SU-DHL-6 (cell line): ENCODE results near the gene FAM107A.
"Not testable (repeated sequence)": the region's sequence is repeated elsewhere in the genome, so short reads cannot be mapped to it uniquely, and the experiment has no call there.

Source experiments
- H2AFZ ChIP-seq: fragments of 200-600 bp; sonication (generic); 2 replicates; pipeline ENCODE4 v1.6.1; 2014; ENCODE audit warnings: low read depth, mild to moderate bottlenecking, moderate library complexity, mixed read lengths, antibody characterized with exemption, low read length; ENCODE audit not compliant: severe bottlenecking
- H3F3A ChIP-seq: fragments of 200-600 bp; shearing (Covaris generic); 2 replicates; pipeline ENCODE4 v1.6.0; 2016; ENCODE audit warnings: antibody characterized with exemption, mild to moderate bottlenecking; ENCODE audit not compliant: insufficient read depth
- H3K27ac ChIP-seq: fragments of 200-600 bp; sonication (generic); 2 replicates; pipeline ENCODE4 v1.5.1; 2016; ENCODE audit warnings: low read depth, mild to moderate bottlenecking, low read length, moderate library complexity, mixed read lengths
- H3K27me3 ChIP-seq: fragments of 200-600 bp; sonication (generic), shearing (Covaris generic); 2 replicates; pipeline ENCODE4 v1.6.0; 2014; ENCODE audit warnings: mild to moderate bottlenecking, low read length
- H3K36me3 ChIP-seq: fragments of 200-600 bp; sonication (generic); 2 replicates; pipeline ENCODE4 v1.6.1; 2014; ENCODE audit warnings: mild to moderate bottlenecking, low read length, mixed read lengths
- H3K4me2 ChIP-seq: fragments of 300-600, 200-600 bp; shearing (Covaris generic), sonication (generic); 2 replicates; pipeline ENCODE4 v1.6.0; 2014; ENCODE audit warnings: low read length, low read depth, mild to moderate bottlenecking; ENCODE audit not compliant: poor library complexity, severe bottlenecking
- H3K4me3 ChIP-seq: fragments of 200-600 bp; sonication (generic); 2 replicates; pipeline ENCODE4 v1.5.1; 2014; ENCODE audit warnings: antibody characterized with exemption, low read length, mild to moderate bottlenecking, mixed read lengths; ENCODE audit not compliant: insufficient read depth, poor library complexity, severe bottlenecking
- H3K79me2 ChIP-seq: fragments of 200-600 bp; sonication (generic); 2 replicates; pipeline ENCODE4 v1.6.1; 2014; ENCODE audit warnings: mild to moderate bottlenecking, low read length, moderate library complexity; ENCODE audit not compliant: insufficient read depth
- H3K9ac ChIP-seq: fragments of 200-600 bp; sonication (generic); 2 replicates; pipeline ENCODE4 v1.7.0; 2014; ENCODE audit warnings: mild to moderate bottlenecking, low read length
- H3K9me2 ChIP-seq: fragments of 200-600 bp; sonication (generic); replicated peaks from 2 replicates; pipeline ENCODE4 v1.6.1; 2014; ENCODE audit warnings: low read length; ENCODE audit not compliant: insufficient read depth
- H3K9me3 ChIP-seq: fragments of 200-600 bp; sonication (generic); 2 replicates; pipeline ENCODE4 v1.6.1; 2014; ENCODE audit warnings: low read length, mixed read lengths; ENCODE audit not compliant: insufficient read depth
- H4K20me1 ChIP-seq: fragments of 200-600 bp; sonication (generic); 2 replicates; pipeline ENCODE4 v1.6.1; 2014; ENCODE audit warnings: low read depth, mild to moderate bottlenecking, antibody characterized with exemption, low read length, moderate library complexity, mixed read lengths
- CTCF ChIP-seq: fragments of 200-600 bp; sonication (generic); IDR thresholded peaks from one replicate; pipeline ENCODE4 v1.5.1; 2017; ENCODE audit warnings: antibody characterized with exemption, mild to moderate bottlenecking, low read length, moderate library complexity; ENCODE audit not compliant: insufficient read depth, poor library complexity, severe bottlenecking
- EZH2phosphoT487 ChIP-seq: fragments of 200-600 bp; sonication (generic), shearing (Covaris generic); conservative IDR thresholded peaks from 2 replicates; pipeline ENCODE4 v1.6.1; 2018; ENCODE audit warnings: mild to moderate bottlenecking, antibody characterized with exemption, low read length, moderate library complexity, mixed read lengths

FAM107A gene

GRCh38 chr3:58530354-58530865 is 46.8 kb downstream of the FAM107A start:
- Histone ChIP-seq H3K27me3 (no peaks in the 10 kb centered on the region), H3K9me3 (no peaks in the 10 kb centered on the region), H3K4me3 (no peak overlapping the region), H3K9ac (no peak overlapping the region), H3K4me2 (no peak overlapping the region), H3K9me2 (no peaks in the 10 kb centered on the region), H3K36me3 (no peaks in the 10 kb centered on the region), H3K27ac (no peak overlapping the region), H3K79me2 (no peaks in the 10 kb centered on the region), H3F3A (no peaks in the 10 kb centered on the region), H4K20me1 (no peaks in the 10 kb centered on the region), H2AFZ (no peak overlapping the region)
- TF ChIP-seq EZH2phosphoT487 (no peak), CTCF (no peak)

- Histone ChIP-seq H2AFZ (no peak overlapping the region), H3K27ac (no peak overlapping the region)
These were observed 47.5 kb downstream of the FAM107A start for GRCh38 chr3:58529516-58530353.

GRCh38 chr3:58528629-58529028 is 48.6 kb downstream of the FAM107A start:
- Histone ChIP-seq H3K4me3 (no peak overlapping the region), H3K9ac (no peak overlapping the region), H3K27me3 (no peaks in the 10 kb centered on the region), H3K9me3 (no peaks in the 10 kb centered on the region), H3K27ac (no peak overlapping the region), H3K4me2 (no peak overlapping the region), H4K20me1 (no peaks in the 10 kb centered on the region), H3F3A (no peaks in the 10 kb centered on the region), H3K36me3 (no peaks in the 10 kb centered on the region), H2AFZ (no peak overlapping the region), H3K9me2 (no peaks in the 10 kb centered on the region), H3K79me2 (no peaks in the 10 kb centered on the region)
- TF ChIP-seq EZH2phosphoT487 (no peak), CTCF (no peak)

More at GRCh38 chr3:58529516-58530353, 47.5 kb downstream of the FAM107A start:
- Histone ChIP-seq H3K4me3 (no peak overlapping the region), H3F3A (no peaks in the 10 kb centered on the region), H3K79me2 (no peaks in the 10 kb centered on the region), H3K9me3 (no peaks in the 10 kb centered on the region), H4K20me1 (no peaks in the 10 kb centered on the region), H3K9ac (no peak overlapping the region), H3K27me3 (no peaks in the 10 kb centered on the region), H3K4me2 (no peak overlapping the region), H3K9me2 (no peaks in the 10 kb centered on the region), H3K36me3 (no peaks in the 10 kb centered on the region)
- TF ChIP-seq CTCF: peak; percentile 43
- TF ChIP-seq EZH2phosphoT487: no peak

GRCh38 chr3:58527440-58527839 is 49.8 kb downstream of the FAM107A start:
- H4K20me1 ChIP-seq, H3K27ac ChIP-seq, H3K9ac ChIP-seq, H3K79me2 ChIP-seq, H3K9me3 ChIP-seq, H3K36me3 ChIP-seq, H3K4me2 ChIP-seq, H3K27me3 ChIP-seq, H2AFZ ChIP-seq, H3K9me2 ChIP-seq, H3F3A ChIP-seq, H3K4me3 ChIP-seq: not testable (repeated sequence)
